AML-193 (cell line): ENCODE results near the gene THPO.

Source experiments
- DNase-seq, 2 experiments: peaks; one replicate each; lab custom pipeline; 2025; lab: John Stamatoyannopoulos, UW

The THPO gene

GRCh38 chr3:184384856-184385422 is 6.9 kb upstream of the THPO start:
- no peak for DNase-seq

GRCh38 chr3:184384342-184384741 is 6.3 kb upstream of the THPO start:
- no peak for DNase-seq

GRCh38 chr3:184383033-184383740 is 5.2 kb upstream of the THPO start:
- no peak for DNase-seq

GRCh38 chr3:184382326-184383032 is 4.5 kb upstream of the THPO start:
- no peak for DNase-seq

GRCh38 chr3:184381261-184382224 is 3.5 kb upstream of the THPO start:
- no peak for DNase-seq

- DNase-seq: no peak
Observed at GRCh38 chr3:184380627-184381260, 2.7 kb upstream of the THPO start.

- DNase-seq: no peak
Observed at GRCh38 chr3:184380185-184380626, 2.2 kb upstream of the THPO start.

- no peak for DNase-seq
Observed at GRCh38 chr3:184379358-184380184, 1.6 kb upstream of the THPO start, which contains the start of gene CHRD. Gene CHRD, plus strand, starts transcription at chr3:184380054. Its CDS starts 265 bp downstream, at chr3:184380319.

GRCh38 chr3:184378651-184379357 is 797 bp upstream of the THPO start:
- DNase-seq: no peak

- DNase-seq: no peak
Observed at GRCh38 chr3:184377374-184377773, 633 bp downstream of the THPO start.

- no peak for DNase-seq
Observed at GRCh38 chr3:184375747-184376461, 2.1 kb downstream of the THPO start.

GRCh38 chr3:184373422-184373821 is 4.6 kb downstream of the THPO start:
- DNase-seq: no peak

- DNase-seq: no peak
Observed at GRCh38 chr3:184372911-184373310, 5.1 kb downstream of the THPO start.

- DNase-seq: no peak
Observed at GRCh38 chr3:184372296-184372821, 5.6 kb downstream of the THPO start.

- peak; percentile 82 to 87 for DNase-seq
Observed at GRCh38 chr3:184371570-184372018, 6.4 kb downstream of the THPO start.

- no peak for DNase-seq
Observed at GRCh38 chr3:184368586-184369183, 9.3 kb downstream of the THPO start.

- DNase-seq: no peak
Observed at GRCh38 chr3:184368116-184368515, 9.9 kb downstream of the THPO start.

- DNase-seq: no peak
Observed at GRCh38 chr3:184366619-184367289, 11.3 kb downstream of the THPO start.
